ENCODE measurements around the gene CD69. TPM values are rescaled to one million over a fixed set of nuclear protein-coding genes. Genes with fewer than 3 reads are reported as not detected.
"Not testable (repeated sequence)": the region's sequence is repeated elsewhere in the genome, so short reads cannot be mapped to it uniquely, and the experiment has no call there.

Gene CD69
- total RNA-seq, 1 donor from 2014 or later: 98.9 TPM

- intact Hi-C loops (cut with micrococcal nuclease): loop anchor here (1.0 kb wide), 2 partner anchors 8 kb away; partner anchors contain the start of gene CLECL1
Observed at GRCh38 chr12:9725213-9725870, 35.4 kb downstream of the CD69 start.

GRCh38 chr12:9724023-9724422 lies 36.7 kb downstream of the CD69 start:
- intact Hi-C loops (cut with micrococcal nuclease): no loop called here

DNA sequence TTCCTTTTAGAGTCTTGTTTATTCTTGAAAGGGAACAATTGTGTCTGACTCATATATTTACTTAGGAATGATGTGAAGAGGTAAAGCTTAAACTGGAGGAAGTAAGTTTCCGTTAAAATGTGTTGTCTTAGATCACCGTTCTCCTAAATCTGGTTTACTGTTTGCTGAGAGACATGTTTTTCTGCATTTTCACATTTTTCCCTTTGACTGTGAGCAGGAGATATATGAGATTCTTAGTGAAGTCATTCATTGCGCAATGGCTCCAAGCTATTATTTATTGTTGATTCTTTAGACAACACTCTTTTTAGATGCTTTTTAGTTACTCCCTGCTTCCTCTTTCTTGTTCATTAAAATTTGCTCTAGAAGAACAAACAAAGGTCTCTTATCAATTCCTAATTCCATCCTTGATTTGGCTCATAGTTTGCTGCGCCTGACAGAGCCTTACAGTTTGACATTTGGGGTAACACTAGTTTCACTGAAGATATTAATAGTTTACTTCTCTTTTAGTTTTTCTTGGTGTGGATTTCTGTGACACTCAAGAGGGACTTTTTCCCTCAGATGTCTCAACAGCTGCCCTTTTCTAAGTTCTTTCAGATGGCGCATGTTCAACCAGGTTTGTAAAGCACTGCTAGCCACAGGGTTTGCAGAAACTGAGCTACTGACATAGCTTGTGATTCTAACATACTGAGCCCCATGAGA lies 39.2 kb downstream of the CD69 start:
- intact Hi-C loops (cut with micrococcal nuclease): no loop called here

DNA sequence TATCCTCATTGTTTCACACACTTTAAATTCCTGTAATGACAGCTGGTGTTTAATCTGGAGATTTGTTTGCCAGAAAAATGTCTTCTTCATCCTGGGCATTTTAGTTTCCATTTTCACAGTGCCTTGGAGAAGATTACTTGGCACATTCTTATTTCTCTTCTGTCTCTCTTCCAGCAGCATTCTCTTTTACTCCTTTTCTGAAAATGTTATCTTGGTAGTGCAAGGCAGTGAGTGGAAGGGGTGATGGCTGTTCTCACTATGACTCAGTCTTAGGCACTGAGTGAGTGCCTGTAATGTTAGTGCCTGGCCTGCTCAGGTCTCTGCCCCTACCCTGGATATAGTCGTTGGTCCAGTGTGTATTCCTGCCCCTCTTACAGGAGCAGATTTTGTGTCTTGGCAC lies 40.9 kb downstream of the CD69 start:
- intact Hi-C loops (cut with micrococcal nuclease): no loop called here

- intact Hi-C loops (cut with micrococcal nuclease): no loop called here
Observed at GRCh38 chr12:9718968-9719367, 41.7 kb downstream of the CD69 start.

- intact Hi-C loops (cut with micrococcal nuclease): loop anchor here (1.0 kb wide), 1 partner anchor 8 kb away; no protein-coding TSS in a partner anchor
Observed at GRCh38 chr12:9717070-9717925, 43.4 kb downstream of the CD69 start.

DNA sequence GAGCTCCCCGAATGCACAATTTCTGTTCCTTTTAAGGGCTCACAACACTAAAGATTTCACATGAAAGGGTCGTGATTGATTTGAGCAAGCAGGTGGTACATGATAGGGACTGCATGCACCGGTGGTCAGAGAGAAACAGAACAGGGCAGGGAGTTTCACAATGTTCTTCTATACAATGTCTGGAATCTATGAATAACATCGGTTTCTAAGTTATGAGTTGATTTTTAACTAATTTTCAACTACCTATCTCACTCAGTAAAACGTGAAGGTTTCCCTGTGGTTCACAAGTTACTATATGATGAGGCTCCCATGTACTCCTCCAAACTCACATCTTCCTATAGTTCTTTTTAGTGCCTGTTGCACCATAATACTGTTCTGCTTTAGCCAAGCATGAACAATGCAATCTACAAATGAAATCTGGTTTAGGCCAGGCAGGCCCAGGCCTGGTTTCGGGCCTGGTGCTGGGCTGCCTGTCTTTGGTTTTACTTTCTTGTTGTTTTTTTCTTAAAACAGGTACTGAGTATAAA lies 47.6 kb downstream of the CD69 start:
- intact Hi-C loops (cut with micrococcal nuclease): not testable (repeated sequence)

DNA sequence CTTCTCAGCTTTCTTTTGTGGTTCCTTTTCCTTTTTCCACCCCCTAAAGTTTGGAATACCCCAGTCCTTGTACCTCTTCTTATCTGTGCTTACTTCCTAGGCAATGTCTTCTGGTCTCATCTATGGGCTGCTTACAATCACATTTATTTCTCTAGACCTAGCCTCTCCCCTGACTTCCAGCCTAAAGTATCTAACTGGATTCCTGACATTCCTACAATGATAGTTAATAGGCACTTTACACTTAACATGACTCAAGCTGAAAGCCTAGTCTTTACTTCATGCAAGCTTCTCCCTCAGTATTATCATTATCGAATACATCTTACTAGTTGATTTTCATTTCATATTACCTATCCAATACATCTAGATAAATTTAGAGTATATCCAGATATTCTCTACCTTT lies 49.0 kb downstream of the CD69 start:
- intact Hi-C loops (cut with micrococcal nuclease): no loop called here

DNA sequence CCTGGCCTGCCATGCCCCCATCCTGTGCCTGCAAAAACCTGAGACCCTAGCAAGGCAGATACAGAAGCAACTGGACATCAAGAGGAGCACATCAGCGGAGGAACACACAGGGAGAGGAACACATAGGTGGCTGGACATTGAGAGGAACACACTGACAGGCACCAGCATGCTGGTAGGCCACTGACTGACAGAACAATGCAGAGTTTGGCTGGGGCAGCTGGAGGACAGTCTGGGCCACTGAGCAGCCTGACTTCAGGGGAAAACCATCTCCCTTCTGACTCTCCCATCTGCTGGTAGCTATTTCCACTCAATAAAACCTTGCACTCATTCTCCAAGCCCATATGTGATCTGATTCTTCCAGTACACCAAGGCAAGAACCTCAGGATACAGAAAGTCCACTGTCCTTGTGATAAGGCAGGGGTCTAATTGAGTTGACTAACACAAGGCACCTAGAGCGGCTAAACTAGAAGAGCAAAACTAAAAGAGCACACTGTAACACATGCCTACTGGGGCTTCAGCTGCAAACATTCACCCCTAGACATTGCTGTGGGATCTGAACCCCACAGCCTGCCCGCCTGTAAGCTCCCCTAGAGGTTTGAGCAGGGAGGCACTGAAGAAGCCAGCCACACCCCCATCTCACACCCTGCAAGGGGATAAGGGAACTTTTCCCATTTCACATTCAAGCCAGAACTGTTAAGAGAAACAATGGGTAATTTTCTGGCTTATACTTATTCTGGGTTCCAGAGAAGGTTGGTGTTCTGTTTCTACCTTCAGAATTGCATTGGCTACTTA lies 49.9 kb downstream of the CD69 start:
- intact Hi-C loops (cut with micrococcal nuclease): no loop called here

- intact Hi-C loops (cut with micrococcal nuclease): loop anchor here (1.0 to 10.0 kb wide), 7 partner anchors 21 to 378 kb away; no protein-coding TSS in a partner anchor
Observed at GRCh38 chr12:9708853-9709252, 51.8 kb downstream of the CD69 start.

DNA sequence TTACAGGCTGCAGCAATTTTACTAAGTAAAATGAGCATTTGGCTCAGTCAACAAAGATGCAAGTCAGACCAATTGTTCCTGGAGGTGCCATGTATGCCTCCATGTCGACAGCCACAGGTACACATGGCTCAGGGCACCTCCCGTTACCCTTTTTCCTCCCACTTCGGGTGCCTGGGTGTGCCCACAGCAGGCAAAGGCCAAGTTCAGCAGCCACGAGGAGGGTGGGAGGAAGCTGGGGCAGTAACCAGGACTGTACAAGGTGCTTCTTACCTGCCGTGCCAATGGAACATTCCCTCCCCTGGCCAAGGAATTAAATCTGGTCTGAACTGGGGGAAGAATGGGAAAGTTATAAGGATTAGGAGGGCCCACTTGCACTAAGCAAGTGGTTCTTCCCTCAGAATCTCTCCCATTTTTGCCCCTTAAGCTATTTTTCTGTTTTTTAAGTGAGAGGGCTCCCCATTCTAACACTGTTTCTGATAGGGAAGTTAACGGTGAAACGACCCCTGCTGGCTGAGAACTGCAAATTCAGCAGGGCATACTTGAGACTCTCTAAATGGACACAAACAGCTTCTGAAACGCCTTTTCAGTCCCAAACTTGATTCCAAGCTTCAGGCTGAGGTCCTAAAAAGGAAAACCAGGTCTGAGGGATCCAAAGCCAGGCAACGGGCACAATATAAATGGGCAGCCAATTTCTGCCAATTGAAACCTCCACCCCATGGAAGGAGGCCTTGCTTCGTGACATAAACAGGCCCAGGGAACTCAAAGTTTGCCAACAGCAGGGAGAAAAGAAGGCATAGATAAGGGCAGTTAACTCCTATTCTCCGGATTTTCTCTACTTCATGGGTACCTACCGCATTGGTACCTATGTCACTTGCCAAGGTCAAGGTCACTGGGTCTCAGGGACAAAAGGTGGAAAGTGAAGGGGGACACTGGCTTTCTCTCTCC lies 52.6 kb downstream of the CD69 start:
- intact Hi-C loops (cut with micrococcal nuclease): loop anchor here (1.0 to 10.0 kb wide), 7 partner anchors 20 to 377 kb away; no protein-coding TSS in a partner anchor

DNA sequence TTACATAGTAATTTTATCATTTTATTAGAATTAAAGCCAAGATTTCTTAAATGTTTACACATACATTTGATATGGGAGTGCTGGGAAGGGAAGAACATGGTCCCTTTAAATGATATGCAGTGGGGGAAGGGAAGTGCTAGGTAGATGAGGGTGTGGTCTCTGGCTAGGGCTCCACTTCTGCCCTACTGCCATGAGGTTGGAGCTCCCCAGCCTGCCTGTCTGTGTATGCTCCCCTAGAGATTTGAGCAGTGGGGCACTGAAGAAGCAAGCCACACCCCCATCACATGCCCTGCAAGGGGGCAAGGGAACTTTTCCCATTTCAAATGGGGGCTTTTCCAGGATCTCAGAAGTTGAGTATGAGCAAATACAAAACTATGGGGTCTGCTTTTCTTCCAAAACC lies 53.3 kb downstream of the CD69 start:
- intact Hi-C loops (cut with micrococcal nuclease): loop anchor here (10.0 kb wide), 1 partner anchor 343 kb away; no protein-coding TSS in a partner anchor

DNA sequence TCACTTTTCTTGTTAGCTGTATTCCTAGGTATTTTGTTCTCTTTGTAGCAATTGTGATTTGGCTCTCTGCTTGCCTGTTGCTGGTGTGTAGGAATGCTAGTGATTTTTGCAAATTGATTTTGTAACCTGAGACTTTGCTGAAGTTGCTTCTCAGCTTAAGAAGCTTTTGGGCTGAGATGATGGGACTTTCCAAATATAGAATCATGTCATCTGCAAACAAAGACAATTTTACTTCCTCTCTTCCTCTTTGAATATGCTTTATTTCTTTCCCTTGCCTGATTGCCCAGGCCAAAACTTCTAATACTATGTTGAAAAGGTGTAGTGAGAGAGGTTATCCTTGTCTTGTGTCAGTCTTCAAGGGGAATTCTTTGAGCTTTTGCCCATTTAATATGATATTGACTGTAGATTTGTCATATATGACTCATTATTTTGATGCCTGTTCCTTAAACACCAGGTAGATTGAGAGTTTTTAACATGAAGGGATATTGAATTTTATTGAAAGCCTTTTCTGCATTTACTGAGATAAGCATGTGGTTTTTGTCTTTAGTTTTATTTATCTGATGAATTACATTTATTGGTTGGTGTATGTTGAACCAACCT lies 54.5 kb downstream of the CD69 start:
- intact Hi-C loops (cut with micrococcal nuclease): loop anchor here (1.0 to 10.0 kb wide), 2 partner anchors 32 to 341 kb away; no protein-coding TSS in a partner anchor

GRCh38 chr12:9704561-9704960 lies 56.1 kb downstream of the CD69 start:
- intact Hi-C loops (cut with micrococcal nuclease): loop anchor here (10.0 kb wide), 1 partner anchor 340 kb away; no protein-coding TSS in a partner anchor

Other genes with a start within 250 kb of the CD69 start
- 1.2 and 1.4 TPM in 2 replicates for gene KLRB1, start 153.0 kb downstream of the CD69 start, total RNA-seq
- 407 and 420 TPM in 2 replicates for gene CLEC2D, start 91.2 kb downstream of the CD69 start, total RNA-seq
- 5.0 and 7.9 TPM in 2 replicates for gene CLECL1, start 27.8 kb downstream of the CD69 start, total RNA-seq
- 0.24 and 0.37 TPM in 2 replicates for gene KLRF1, start 66.6 kb upstream of the CD69 start, total RNA-seq
- 46.4 and 48.9 TPM in 2 replicates for gene CLEC2B, start 108.5 kb upstream of the CD69 start, total RNA-seq
- gene KLRF2, start 120.6 kb upstream of the CD69 start, total RNA-seq: not detected in 2 replicates
- gene CLEC2A, start 171.5 kb upstream of the CD69 start, total RNA-seq: not detected in 2 replicates
- 1.7 and 1.9 TPM in 2 replicates for gene CLEC12A, start 210.5 kb upstream of the CD69 start, total RNA-seq
- not detected in 2 replicates for gene CLEC1B, start 238.2 kb upstream of the CD69 start, total RNA-seq
- 0.15 and 0.32 TPM in 2 replicates for gene CLEC12B, start 249.7 kb upstream of the CD69 start, total RNA-seq